Mesodermal cell (in vitro differentiated cells): ENCODE measurements around the gene DGCR6L. TPM values are rescaled to one million over a fixed set of nuclear protein-coding genes. Genes with fewer than 3 reads are reported as not detected.
"Not testable (repeated sequence)": the region's sequence is repeated elsewhere in the genome, so short reads cannot be mapped to it uniquely, and the experiment has no call there.

Experiments
- H3K27ac ChIP-seq: 2 replicates; pipeline ENCODE4 v1.7.0; 2013; ENCODE audit warnings: mild to moderate bottlenecking, low read depth, low read length, moderate library complexity; ENCODE audit not compliant: severe bottlenecking
- H3K36me3 ChIP-seq: 2 replicates; pipeline ENCODE4 v1.7.1; 2013; ENCODE audit warnings: mild to moderate bottlenecking, low read length, moderate library complexity; ENCODE audit not compliant: control insufficient read depth, insufficient read depth
- H3K4me1 ChIP-seq: one replicate; pipeline ENCODE4 v1.7.1; 2013; ENCODE audit warnings: mild to moderate bottlenecking, low read length; ENCODE audit not compliant: insufficient read depth, control insufficient read depth, poor library complexity, severe bottlenecking
- H3K4me3 ChIP-seq: 2 replicates; pipeline ENCODE4 v1.7.0; 2013; ENCODE audit warnings: low read length, control low read depth, mild to moderate bottlenecking; ENCODE audit not compliant: insufficient read depth, poor library complexity, severe bottlenecking; ENCODE audit errors: extremely low read depth
- H3K9me3 ChIP-seq: 2 replicates; pipeline ENCODE4 v1.7.1; 2013; ENCODE audit warnings: mild to moderate bottlenecking, low read length, moderate library complexity; ENCODE audit not compliant: control insufficient read depth
- WGBS, 2 experiments: methylation state at CpG; one replicate each; pipeline ENCODE4 v1.1.5; 2013; ENCODE audit warnings: missing lambda C conversion rate in 2 of 2; ENCODE audit not compliant: insufficient coverage in 2 of 2; 5-methylcytosine and 5-hydroxymethylcytosine counted together
- polyA plus RNA-seq, 2 experiments: library from polyadenylated mRNA; stranded (reverse); fragments of 50-300 nt; gene quantifications; one replicate each; pipeline ENCODE4 v1.2.3, GENCODE V29; 2013

Gene DGCR6L
- polyA plus RNA-seq (2013, experiment 1 of 2), result 40.1 TPM
- 37.0 TPM for polyA plus RNA-seq (2013, experiment 2 of 2)

- Histone ChIP-seq H3K27ac (peak within 1 kb of the TSS; percentile 92), H3K36me3 (no peaks in the 10 kb centered on the region), H3K4me3 (peak within 1 kb of the TSS; percentile 93), H3K9me3 (no peaks in the 10 kb centered on the region), H3K4me1 (peaks cover 9% of the 10 kb centered on the region)
- WGBS, 2 experiments, result 0 to 1% methylated on average over 82 to 89 of the region's 98 CpGs
Observed at GRCh38 chr22:20319745-20320658, at the start of gene DGCR6L. DGCR6L (minus strand) TSS chr22:20320060; CDS start chr22:20319988, 72 bp downstream.

DNA sequence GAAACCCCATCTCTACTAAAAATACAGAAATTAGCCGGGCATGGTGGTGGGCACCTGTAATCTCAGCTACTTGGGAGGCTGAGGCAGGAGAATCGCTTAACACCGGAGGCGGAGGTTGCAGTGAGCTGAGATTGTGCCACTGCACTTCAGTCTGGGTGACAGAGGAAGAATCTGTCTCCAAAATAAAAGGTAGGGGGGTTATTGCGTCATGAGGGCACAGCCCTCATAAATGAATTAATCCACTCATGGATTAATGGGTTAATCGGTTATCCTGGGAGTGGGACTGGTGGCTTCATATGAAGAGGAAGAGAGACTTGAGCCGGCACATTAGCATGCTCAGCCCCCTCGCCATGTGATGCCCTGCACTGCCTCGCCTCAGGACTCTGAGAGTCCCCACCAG is 49.0 kb upstream of the DGCR6L start:
- H3K27ac ChIP-seq, result not testable (repeated sequence)

DNA sequence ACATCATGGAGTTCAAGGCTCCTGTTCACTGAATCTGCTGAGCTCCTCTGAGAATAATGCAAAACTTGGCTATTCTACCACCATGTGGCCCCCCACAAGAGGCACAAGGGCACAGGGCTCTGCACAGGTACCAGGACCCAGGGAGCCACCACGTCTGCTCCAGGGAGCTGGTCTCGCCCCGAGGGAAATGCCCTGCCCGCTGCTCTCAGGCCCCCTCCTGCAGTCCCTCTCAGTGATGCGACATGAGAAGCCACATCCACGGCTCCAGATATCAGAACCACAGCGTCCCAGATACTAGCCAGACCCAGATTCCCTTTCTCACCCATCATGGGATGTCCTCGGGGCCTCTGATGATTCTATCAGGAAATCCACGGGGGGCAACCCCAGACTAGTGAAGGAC is 47.0 kb upstream of the DGCR6L start:
- H3K27ac ChIP-seq, H3K4me3 ChIP-seq: not testable (repeated sequence)
- WGBS, 2 experiments, result 93 to 100% methylated on average over 3 to 5 of the region's 9 CpGs

More for the DNA sequence above, 49.0 kb upstream of the DGCR6L start:
- not testable (repeated sequence) for H3K4me3 ChIP-seq, H3K4me1 ChIP-seq, H3K36me3 ChIP-seq, H3K9me3 ChIP-seq
- WGBS, 2 experiments, result 96 to 100% methylated on average over 4 of the region's 9 CpGs

GRCh38 chr22:20364335-20365260 is 44.7 kb upstream of the DGCR6L start:
- not testable (repeated sequence) for H3K4me3 ChIP-seq, H3K4me1 ChIP-seq, H3K9me3 ChIP-seq, H3K36me3 ChIP-seq, H3K27ac ChIP-seq
- 66% methylated on average over 5 of the region's 11 CpGs; no CpG with 5 or more reads in 1 of the 2 experiments for WGBS, 2 experiments

More for the DNA sequence above, 47.0 kb upstream of the DGCR6L start:
- not testable (repeated sequence) for H3K9me3 ChIP-seq, H3K36me3 ChIP-seq, H3K4me1 ChIP-seq

DNA sequence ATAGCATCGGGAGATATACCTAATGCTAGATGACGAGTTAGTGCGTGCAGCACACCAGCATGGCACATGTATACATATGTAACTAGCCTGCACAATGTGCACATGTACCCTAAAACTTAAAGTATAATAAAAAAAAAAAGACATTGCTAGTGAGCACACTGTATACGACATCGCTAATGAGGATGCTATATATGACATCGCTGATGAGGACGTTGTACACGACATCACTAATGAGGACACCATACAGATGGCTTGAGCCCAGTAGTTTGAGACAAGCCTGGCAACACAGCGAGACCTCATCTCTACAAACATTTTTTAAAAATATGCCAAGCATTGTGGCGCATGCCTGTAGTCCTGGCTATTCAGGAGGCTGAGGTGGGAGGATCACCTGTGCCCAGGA is 42.5 kb upstream of the DGCR6L start:
- not testable (repeated sequence) for H3K36me3 ChIP-seq, H3K9me3 ChIP-seq, H3K4me1 ChIP-seq, H3K27ac ChIP-seq, H3K4me3 ChIP-seq
- 98 to 99% methylated on average over 5 of the region's 10 CpGs for WGBS, 2 experiments

DNA sequence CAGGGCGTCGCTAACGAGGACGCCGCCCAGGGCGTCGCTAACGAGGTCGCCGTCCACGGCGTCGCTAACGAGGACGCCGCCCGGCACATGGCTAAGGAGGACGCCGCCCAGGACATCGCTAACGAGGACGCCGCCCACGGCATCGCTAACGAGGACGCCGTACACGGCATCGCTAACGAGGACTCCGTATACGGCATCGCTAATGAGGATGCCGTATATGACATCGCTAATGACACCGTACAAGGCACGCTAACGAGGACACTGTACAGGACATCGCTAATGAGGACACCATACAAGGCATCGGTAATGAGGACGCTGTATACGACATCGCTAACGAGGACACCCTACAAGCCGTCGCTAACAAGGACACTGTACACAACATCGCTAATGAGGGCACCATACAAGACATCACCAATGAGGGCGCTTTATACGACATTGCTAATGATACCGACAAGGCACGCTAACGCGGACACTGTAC is 41.9 kb upstream of the DGCR6L start:
- 95% methylated on average over 42 to 48 of the region's 54 CpGs for WGBS, 2 experiments
- H3K4me3 ChIP-seq, H3K27ac ChIP-seq, H3K36me3 ChIP-seq, H3K9me3 ChIP-seq, H3K4me1 ChIP-seq: not testable (repeated sequence)

GRCh38 chr22:20360866-20361751 is 41.2 kb upstream of the DGCR6L start:
- H3K27ac ChIP-seq, result not testable (repeated sequence)
- WGBS, 2 experiments, result 97 to 100% methylated on average over 9 to 64 of the region's 145 CpGs

DNA sequence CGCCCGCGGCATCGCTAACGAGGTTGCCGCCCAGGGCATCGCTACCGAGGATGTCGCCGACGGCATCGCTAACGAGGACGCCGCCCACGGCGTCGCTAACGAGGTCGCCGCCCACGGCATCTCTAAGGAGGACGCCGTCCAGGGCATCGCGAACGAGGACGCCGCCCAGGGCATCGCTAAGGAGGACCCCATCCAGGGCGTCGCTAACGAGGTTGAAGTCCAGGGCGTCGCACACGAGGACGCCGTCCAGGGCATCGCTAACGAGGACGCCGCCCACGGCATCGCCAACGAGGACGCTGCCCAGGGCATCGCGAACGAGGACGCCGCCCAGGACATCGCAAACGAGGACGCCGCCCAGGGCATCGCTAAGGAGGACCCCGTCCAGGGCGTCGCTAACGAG is 40.4 kb upstream of the DGCR6L start:
- H3K36me3 ChIP-seq, H3K4me3 ChIP-seq, H3K4me1 ChIP-seq, H3K9me3 ChIP-seq, H3K27ac ChIP-seq: not testable (repeated sequence)
- WGBS, 2 experiments, result 96 to 97% methylated on average over 37 to 48 of the region's 60 CpGs

More at GRCh38 chr22:20360866-20361751, 41.2 kb upstream of the DGCR6L start:
- not testable (repeated sequence) for H3K4me1 ChIP-seq, H3K4me3 ChIP-seq, H3K36me3 ChIP-seq, H3K9me3 ChIP-seq

DNA sequence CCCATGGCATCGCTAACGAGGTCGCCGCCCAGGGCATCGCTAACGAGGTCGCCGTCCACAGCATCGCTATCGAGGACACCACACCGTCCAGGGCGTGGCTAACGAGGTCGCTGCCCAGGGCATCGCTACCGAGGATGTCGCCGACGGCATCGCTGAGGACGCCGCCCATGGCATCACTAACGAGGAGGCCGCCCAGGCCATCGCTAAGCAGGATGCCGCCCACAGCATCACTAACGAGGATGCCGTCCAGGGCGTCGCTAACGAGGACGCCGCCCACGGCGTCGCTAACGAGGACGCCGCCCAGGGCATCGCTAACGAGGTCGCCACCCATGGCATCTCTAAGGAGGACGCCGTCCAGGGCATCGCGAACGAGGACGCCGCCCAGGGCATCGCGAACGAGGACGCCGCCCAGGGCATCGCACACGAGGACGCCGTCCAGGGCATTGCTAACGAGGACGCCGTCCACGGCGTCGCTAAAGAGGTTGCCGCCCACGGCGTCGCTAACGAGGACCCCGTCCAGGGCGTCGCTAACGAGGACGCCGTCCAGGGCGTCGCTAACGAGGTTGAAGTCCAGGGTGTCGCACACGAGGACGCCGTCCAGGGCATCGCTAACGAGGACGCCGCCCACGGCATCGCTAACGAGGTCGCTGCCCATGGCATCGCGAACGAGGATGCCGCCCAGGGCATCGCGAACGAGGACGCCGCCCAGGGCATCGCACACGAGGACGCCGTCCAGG is 38.8 kb upstream of the DGCR6L start:
- 93 to 100% methylated on average over 19 to 21 of the region's 103 CpGs for WGBS, 2 experiments
- not testable (repeated sequence) for H3K27ac ChIP-seq, H3K4me3 ChIP-seq

More for the DNA sequence above, 38.8 kb upstream of the DGCR6L start:
- not testable (repeated sequence) for H3K9me3 ChIP-seq, H3K4me1 ChIP-seq, H3K36me3 ChIP-seq
